ENCODE data around the gene C16orf96.

C16orf96 gene

GRCh38 chr16:4525634-4526277 is 30.4 kb upstream of the C16orf96 start:
- DNase-seq: no peak

DNA sequence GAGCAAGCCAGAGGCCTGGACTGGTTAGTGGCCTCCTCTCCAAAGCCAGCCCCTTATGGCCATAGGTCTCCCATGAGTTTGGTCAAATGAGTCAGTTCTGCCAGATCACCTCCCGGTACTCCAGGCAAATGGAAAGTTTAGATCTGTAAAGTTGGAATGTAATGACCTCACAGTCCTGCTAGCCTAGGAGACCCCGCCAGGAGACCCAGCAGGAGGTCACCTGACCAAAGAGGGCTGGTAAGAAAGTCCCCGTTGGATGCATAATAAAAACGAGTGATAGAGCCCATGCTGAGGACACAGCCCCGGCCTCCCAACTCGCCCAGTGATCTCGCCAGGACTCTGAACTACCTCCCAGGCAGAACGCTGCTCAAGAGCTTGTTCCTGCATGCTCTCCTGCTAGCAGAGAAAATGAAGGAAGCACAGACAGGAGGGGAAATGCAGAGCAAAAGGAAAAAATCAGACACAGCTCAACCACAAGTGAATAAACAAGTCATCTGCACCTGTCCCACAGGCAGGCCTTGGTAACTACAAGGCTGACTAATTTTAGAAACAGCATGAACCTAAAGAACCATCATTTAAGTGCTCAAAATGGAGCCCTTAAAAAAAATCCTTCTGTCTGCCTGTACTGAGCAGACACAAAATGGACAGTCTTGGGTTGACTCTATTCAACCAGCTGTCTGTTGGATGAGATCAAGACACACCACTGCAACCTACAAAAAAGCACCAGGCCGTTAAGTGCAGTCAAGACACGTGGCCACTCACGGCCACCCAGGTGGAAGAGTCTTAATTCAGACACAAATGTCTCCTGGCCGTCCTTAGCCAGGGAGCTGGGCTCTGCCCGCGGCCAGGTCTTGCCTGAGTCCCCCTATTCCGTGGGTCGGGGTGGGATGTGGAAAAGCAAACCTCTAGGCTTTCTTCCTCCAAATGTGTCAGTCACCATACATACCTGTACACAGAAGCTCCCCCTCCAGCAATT is 26.8 kb upstream of the C16orf96 start:
- DNase-seq: no peak

DNA sequence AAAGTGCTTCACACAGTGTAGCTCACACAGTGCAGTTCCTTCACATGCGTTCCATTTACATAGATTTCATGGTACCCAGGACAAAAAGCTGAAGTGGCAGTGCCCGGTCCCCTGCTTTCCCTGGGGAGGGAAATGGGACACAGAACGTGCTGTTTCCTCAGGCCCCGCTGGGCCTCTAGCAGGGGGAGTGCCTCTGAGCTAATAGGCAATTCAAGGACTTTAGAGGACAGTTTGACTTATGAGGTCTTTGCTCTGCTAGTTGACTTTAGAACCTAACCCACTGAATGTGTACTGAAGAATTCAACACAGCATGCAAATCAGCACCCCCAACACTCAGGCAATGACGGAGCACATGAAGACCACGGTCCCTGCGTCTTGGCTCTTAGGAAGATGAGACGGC is 24.3 kb upstream of the C16orf96 start:
- no peak for DNase-seq

DNA sequence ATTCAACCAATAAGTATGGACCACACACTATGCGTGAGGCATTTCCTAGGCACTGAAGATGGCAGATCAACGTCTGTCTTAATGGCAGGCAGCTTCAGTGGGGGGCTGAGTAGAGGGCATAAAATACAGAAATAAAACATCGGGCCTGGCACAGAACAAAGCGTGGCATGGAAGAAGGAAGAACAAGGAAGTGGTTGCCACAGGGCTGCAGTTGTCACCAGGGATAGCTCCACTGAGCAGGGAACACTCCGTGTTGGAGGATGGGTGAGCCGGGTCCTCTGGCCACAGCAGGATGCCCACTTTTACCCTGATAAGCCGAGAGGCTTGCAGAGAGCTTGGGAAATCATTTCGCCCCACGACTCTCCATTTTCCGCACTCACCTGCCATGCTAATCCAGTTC is 23.9 kb upstream of the C16orf96 start:
- DNase-seq: no peak

GRCh38 chr16:4533490-4533889 is 22.6 kb upstream of the C16orf96 start:
- DNase-seq: no peak

DNA sequence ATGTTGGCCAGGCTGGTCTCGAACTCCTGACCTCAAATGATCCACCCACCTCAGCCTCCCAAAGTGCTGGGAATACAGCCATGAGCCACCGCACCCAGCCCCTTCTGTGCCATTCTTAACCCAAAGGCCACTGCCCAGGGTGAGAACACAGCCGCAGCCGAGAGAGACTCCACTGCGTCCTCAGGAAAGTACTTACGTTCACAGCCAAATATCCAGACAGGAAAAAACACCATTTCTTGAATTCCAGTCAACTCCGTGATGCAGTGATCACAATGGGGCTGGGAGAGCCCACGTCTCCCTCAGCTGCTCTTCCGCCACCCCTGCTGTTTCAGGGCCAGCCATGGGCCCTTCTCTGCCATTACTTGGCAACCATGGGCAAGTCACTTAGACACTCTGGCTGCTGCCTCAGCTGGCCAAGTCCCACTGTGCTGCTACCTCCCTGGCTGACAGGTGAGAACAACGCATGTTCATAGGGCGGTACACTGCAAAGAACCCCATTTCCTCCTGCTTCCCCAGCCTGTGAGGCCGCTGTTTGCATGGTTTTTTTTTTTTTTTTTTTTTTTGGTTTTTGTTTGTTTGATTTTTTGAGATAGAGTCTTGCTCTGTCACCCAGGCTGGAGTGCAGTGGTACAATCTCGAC is 21.9 kb upstream of the C16orf96 start:
- DNase-seq: no peak

DNA sequence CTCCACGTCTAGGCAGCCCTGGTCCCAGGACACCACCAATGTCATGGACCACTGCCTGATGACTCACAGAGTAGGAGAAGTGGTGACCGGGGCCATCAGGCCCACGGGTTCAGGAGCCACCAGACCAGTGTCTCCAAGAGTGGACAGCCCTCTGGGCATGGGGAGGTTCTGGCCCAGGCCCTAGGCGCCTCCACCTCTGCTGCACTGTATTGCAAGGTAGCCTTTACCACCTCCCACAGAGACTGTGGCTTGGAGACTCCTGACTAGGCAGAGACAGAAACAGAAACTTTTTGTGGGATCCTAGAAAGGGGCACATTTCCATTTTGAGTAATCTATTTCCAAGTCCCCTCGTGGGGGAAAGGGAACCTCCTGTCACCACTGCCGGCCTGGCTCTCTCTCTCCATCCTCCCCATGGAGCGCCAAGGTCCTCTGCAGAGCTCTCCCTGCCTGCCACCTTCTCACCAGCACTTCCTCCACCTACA is 20.5 kb upstream of the C16orf96 start:
- no peak for DNase-seq

DNA sequence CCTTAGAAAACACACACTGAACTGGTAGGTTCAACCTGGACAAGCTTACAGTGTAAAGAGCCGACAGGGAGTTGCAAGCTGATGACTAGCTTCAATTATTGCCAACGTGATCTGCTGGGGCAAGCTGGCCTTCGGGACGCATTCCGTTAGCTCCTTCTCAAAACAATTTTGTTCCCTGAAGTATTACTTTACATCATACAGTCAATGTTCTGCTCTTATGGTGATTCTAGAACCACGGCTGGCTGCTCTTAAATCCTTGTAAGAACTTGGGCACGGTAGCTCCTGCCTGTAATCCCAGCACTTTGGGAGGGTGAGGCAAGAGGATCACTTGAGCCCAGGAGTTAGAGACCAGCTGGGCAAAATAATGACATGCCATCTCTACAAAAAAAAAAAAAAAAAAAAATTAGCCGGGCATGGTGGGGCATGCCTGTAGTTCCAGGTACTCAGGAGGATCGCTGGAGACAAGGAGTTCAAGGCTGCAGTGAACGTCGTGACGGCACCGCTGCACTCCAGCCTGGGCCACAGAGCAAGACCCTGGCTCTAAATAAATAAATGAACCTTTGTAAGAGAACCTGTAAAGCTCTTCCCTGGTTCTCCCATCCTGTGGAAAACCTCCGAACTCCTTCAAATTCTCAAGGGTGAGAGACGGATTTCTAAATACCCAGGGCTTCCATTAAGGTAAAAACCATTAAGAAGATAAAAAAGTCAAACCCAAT is 19.6 kb upstream of the C16orf96 start:
- DNase-seq: no peak

DNA sequence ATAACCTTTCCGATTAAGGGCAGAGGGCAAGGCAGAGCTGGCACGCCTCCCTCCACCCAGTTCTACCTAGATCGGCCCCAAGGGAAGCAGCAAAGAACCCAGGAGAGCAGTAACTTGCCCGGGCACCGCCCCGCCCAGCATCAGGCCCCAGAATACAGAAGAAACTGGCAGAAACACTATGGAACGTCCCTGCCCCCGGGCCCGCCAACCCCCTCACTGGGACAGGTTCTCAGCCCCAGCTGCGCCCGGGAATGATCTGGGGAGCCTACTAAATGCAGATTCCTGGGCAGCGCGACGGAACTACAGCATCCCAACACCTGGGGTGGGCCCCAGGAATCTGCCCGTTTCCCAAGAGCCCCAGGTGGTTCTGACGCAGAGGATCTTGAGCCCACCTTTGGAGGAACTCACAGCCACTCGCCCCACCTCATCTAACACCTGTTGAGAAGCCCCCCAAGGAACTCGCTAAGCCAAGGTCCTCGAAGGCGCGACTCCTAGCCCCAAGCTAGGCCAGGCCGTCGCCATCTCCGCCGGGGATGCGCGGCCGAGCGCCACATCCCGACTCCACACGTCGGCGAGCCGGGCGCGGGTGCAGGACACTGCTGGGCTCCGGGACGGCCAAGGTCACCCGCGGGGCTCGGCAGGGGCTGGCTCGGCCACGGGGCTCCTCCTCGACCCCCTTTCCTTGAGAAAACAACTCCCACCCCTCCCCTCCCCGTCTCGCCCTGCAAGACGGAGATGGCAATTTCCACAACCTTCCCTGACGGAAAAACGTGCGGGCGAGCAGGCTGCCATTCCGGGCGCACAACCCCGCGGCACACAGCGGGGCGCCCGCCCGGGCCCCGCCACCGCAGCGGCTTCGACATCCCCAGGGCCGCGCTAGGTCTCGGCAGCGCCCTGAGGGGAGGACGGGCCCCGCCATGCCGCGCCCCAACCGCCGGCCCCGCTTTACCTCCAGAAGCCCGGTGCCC is 18.5 kb upstream of the C16orf96 start:
- DNase-seq: no peak

- peak; percentile 97 for DNase-seq
These were observed 17.5 kb upstream of the C16orf96 start, which contains the start of gene CDIP1 for GRCh38 chr16:4538350-4539235. Gene CDIP1 (minus strand): TSS chr16:4538773. CDS start chr16:4514130, 24,643 bp downstream.

- no peak for DNase-seq
These were observed 16.3 kb upstream of the C16orf96 start for GRCh38 chr16:4539716-4540284.

- no peak for DNase-seq
These were observed 11.7 kb upstream of the C16orf96 start for GRCh38 chr16:4544473-4544872.

DNA sequence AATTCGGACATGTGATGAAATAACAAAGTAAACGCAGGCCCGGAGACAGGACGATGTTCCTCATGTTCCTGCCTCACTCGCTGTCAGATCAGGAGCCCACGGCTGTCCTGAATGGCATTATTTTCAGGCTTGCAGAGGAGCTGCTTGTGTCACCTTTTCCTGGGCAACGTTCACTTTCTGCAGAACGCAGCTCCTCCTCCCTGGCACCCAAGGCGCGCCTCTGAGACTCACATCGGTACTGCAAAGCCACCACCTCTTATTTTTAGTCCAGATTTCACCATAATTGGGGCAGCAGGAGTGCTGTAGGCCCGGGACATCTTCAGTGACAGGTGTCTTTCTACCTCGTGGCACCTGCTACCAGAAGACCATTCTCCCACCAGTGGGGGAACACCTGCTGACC is 8.0 kb upstream of the C16orf96 start:
- DNase-seq: no peak

DNA sequence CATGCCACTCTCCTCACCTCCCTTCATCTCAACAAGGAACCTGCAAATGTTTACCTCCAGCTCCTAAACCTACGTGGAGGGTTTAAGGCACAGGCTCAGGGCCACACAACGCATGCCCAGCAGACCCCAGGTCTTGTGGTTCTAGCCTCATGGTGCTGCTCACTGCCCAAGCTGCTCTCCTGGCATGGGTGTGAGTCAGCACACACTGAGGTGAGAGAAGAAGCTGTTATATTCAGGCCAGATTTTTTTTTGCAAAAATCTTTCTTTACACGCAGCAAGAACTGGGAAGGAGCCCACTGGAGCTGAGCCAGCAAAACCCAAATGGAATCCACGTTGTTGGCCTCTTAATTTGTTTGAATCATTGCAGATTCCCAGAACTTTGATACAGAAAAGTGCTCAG is 5.5 kb upstream of the C16orf96 start:
- no peak for DNase-seq

GRCh38 chr16:4552541-4552940 is 3.6 kb upstream of the C16orf96 start:
- DNase-seq: no peak

GRCh38 chr16:4556580-4556979 is 440 bp downstream of the C16orf96 start:
- no peak for DNase-seq

- no peak for DNase-seq
These were observed 1.8 kb downstream of the C16orf96 start for GRCh38 chr16:4557973-4558372.

- no peak for DNase-seq
These were observed 5.5 kb downstream of the C16orf96 start for GRCh38 chr16:4561596-4561995.

DNA sequence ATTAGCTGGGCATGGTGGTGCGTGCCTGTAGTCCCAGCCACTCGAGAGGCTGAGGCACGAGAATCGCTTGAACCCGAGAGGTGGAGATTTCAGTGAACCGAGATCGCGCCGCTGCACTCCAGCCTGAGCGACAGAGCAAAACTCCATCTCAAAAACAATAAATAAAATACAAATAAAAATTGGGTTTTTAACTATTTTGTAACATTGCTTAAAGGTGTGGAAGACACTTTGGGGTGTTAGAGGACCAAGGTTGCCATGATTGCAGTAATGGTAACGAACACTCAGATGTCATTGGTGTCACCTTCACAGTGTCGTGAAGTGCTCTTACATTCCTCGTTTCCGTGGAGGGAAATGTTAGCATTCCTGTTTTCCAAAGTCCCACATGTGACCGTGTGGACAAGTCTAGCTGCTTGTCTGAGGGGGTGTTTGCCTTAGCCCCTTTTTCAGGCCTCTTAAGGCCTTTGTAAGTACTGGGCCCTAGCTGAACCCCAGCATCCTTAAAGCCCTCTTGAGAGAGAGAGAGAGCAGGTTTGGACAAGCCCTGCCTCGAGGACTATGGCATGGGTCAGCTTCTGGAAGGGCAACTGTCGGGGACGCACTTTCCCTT is 8.6 kb downstream of the C16orf96 start:
- DNase-seq: no peak

GRCh38 chr16:4566144-4566543 is 10.0 kb downstream of the C16orf96 start:
- no peak for DNase-seq
